Sigmoid colon (tissue), 7 donors: ENCODE data around the gene URB2. TPM values are rescaled to one million over a fixed set of nuclear protein-coding genes. Genes with fewer than 3 reads are reported as not detected.

Experiments used
- DNase-seq: peaks from one replicate; pipeline ENCODE4 v3.0.0-alpha.2; 2019
- H3K27ac ChIP-seq, 4 donors: fragments of 200-600 bp; sonication (generic); one replicate each; pipeline ENCODE4 v1.5.1; 2016 to 2019; ENCODE audit warnings: mild to moderate bottlenecking in 1 of 4
- H3K27me3 ChIP-seq, 3 donors: fragments of 200-600 bp; sonication (generic); one replicate each; pipeline ENCODE4 v1.5.1; 2019; ENCODE audit warnings: mild to moderate bottlenecking in 1 of 3
- H3K36me3 ChIP-seq, 4 donors: fragments of 200-600 bp; sonication (generic); one replicate each; pipeline ENCODE4 v1.5.1; 2016 to 2019
- H3K4me1 ChIP-seq, 4 donors: fragments of 200-600 bp; sonication (generic); one replicate each; pipeline ENCODE4 v1.5.1; 2017 to 2019
- H3K4me3 ChIP-seq, 4 donors: fragments of 200-600 bp; sonication (generic); one replicate each; pipeline ENCODE4 v1.5.1; 2017 to 2019; ENCODE audit warnings: mild to moderate bottlenecking in 2 of 4, moderate library complexity in 1 of 4
- H3K9me3 ChIP-seq, 4 donors: fragments of 200-600 bp in 3 of 4; sonication (generic) in 3 of 4; one replicate each; pipeline versions ENCODE4 v1.5.1 to v1.6.1; 2013 to 2019
- CTCF ChIP-seq, 4 experiments: fragments of 450-650 bp in 3 of 4; fragments of 200-600 bp in 1 of 4; IDR thresholded peaks; one replicate each; pipeline ENCODE4 v1.5.1; 2016 to 2019; ENCODE audit warnings: antibody characterized with exemption in 4 of 4, mild to moderate bottlenecking in 3 of 4, moderate library complexity in 2 of 4
- EP300 ChIP-seq, 4 donors: sonication (generic); formaldehyde crosslinking; IDR thresholded peaks; one replicate each; pipeline ENCODE4 v1.6.1; 2017; ENCODE audit warnings: antibody characterized with exemption in 4 of 4
- POLR2A ChIP-seq, 2 donors: fragments of 450-650 bp; IDR thresholded peaks; one replicate each; pipeline ENCODE4 v1.6.1; 2016; ENCODE audit warnings: antibody characterized with exemption in 2 of 2, mild to moderate bottlenecking in 2 of 2, moderate library complexity in 2 of 2
- POLR2AphosphoS5 ChIP-seq, 4 donors: sonication (generic); formaldehyde crosslinking; IDR thresholded peaks; one replicate each; pipeline ENCODE4 v1.6.1; 2017; ENCODE audit warnings: antibody characterized with exemption in 4 of 4
- WGBS, 2 donors: extraction: QIAGEN DNeasy Blood & Tissue Kit; methylation state at CpG; one replicate each; pipeline ENCODE4 v1.1.7; 2013; 5-methylcytosine and 5-hydroxymethylcytosine counted together
- intact Hi-C: fragments of 100-400 bp; cut with DNase I; formaldehyde crosslinking; loops from one replicate; pipeline ENCODE4 v1.15.1; 2023
- polyA plus RNA-seq, 3 donors: library from polyadenylated mRNA; stranded (reverse); fragments of 200-250 nt; gene quantifications; one replicate each; pipeline ENCODE4 v1.2.3, GENCODE V29; 2013
- total RNA-seq, 4 donors: library from RNA; depleted of rRNA; stranded (reverse); fragments of >200 nt; gene quantifications; one replicate each; pipeline ENCODE4 v1.1.0, GENCODE V29; 2016
- donor health status: healthy with polysubstance abuse.
- donor health status: Bipolar disorder and iron deficiency.
- donor health status: healthy.

The URB2 gene
- total and polyA plus RNA-seq, 7 donors, result 0.60 to 11.7 (median 5.2) TPM

- no peaks in the 10 kb centered on the region for H3K36me3 ChIP-seq
- H3K4me3 ChIP-seq, result no peak overlapping the region
- H3K27ac ChIP-seq, result no peak overlapping the region
- H3K4me1 ChIP-seq, result no peaks in the 10 kb centered on the region
- peaks cover 0 to 5% (median 0%) of the 10 kb centered on the region in 4 donors for H3K9me3 ChIP-seq
- intact Hi-C loops, result no loop called here
- DNase-seq, result no peak
- TF ChIP-seq EP300 (IDR thresholded peaks at IDR 0.05) (no peak), CTCF (IDR thresholded peaks at IDR 0.05) (no peak), POLR2A (IDR thresholded peaks at IDR 0.05) (no peak), POLR2AphosphoS5 (IDR thresholded peaks at IDR 0.05) (no peak)
- 95 to 97% methylated on average over 2 of the region's 2 CpGs for WGBS, 2 donors
- H3K27me3 ChIP-seq, result no peaks in the 10 kb centered on the region
Measured at GRCh38 chr1:229685149-229685548, 59.1 kb downstream of the URB2 start.

GRCh38 chr1:229689273-229689672, 63.2 kb downstream of the URB2 start:
- no peak for DNase-seq
- WGBS, 2 donors, result 95 to 97% methylated on average over 4 of the region's 4 CpGs
- Histone ChIP-seq H3K27me3 (no peaks in the 10 kb centered on the region), H3K36me3 (no peaks in the 10 kb centered on the region), H3K27ac (no peak overlapping the region), H3K9me3 (peaks cover 0 to 5% (median 0%) of the 10 kb centered on the region in 4 donors), H3K4me1 (no peaks in the 10 kb centered on the region), H3K4me3 (no peak overlapping the region)
- TF ChIP-seq CTCF (IDR thresholded peaks at IDR 0.05) (no peak), POLR2AphosphoS5 (IDR thresholded peaks at IDR 0.05) (no peak), EP300 (IDR thresholded peaks at IDR 0.05) (no peak), POLR2A (IDR thresholded peaks at IDR 0.05) (no peak)
- intact Hi-C loops, result no loop called here

- Histone ChIP-seq H3K4me1 (peaks cover 0 to 5% (median 0%) of the 10 kb centered on the region in 4 donors), H3K27me3 (no peaks in the 10 kb centered on the region), H3K9me3 (peaks cover 0 to 4% (median 0%) of the 10 kb centered on the region in 4 donors), H3K36me3 (no peaks in the 10 kb centered on the region), H3K27ac (no peak overlapping the region), H3K4me3 (no peak overlapping the region)
- no peak for DNase-seq
- intact Hi-C loops, result no loop called here
- WGBS, 2 donors, result 81 to 90% methylated on average over 7 of the region's 7 CpGs
- TF ChIP-seq POLR2A (IDR thresholded peaks at IDR 0.05), result no peak
- no peak for TF ChIP-seq EP300 (IDR thresholded peaks at IDR 0.05)
- no peak for TF ChIP-seq POLR2AphosphoS5 (IDR thresholded peaks at IDR 0.05)
- TF ChIP-seq CTCF (IDR thresholded peaks at IDR 0.05), result no peak
Measured at GRCh38 chr1:229689904-229690303, 63.9 kb downstream of the URB2 start.

GRCh38 chr1:229690662-229691061, 64.6 kb downstream of the URB2 start:
- 76 to 80% methylated on average over 1 of the region's 1 CpG for WGBS, 2 donors
- H3K4me1 ChIP-seq, result peaks cover 0 to 7% (median 0%) of the 10 kb centered on the region in 4 donors
- no peaks in the 10 kb centered on the region for H3K9me3 ChIP-seq
- H3K4me3 ChIP-seq, result no peak overlapping the region
- intact Hi-C loops, result no loop called here
- H3K36me3 ChIP-seq, result no peaks in the 10 kb centered on the region
- TF ChIP-seq POLR2A (IDR thresholded peaks at IDR 0.05) (no peak), CTCF (IDR thresholded peaks at IDR 0.05) (no peak), POLR2AphosphoS5 (IDR thresholded peaks at IDR 0.05) (no peak), EP300 (IDR thresholded peaks at IDR 0.05) (no peak)
- DNase-seq, result no peak
- H3K27ac ChIP-seq, result no peak overlapping the region
- no peaks in the 10 kb centered on the region for H3K27me3 ChIP-seq

- no peak for DNase-seq
- 76 to 91% methylated on average over 6 of the region's 6 CpGs for WGBS, 2 donors
- intact Hi-C loops, result no loop called here
Measured at GRCh38 chr1:229691362-229691761, 65.3 kb downstream of the URB2 start.

More at GRCh38 chr1:229691362-229691761, 65.3 kb downstream of the URB2 start:
- Histone ChIP-seq H3K27ac (no peak overlapping the region), H3K9me3 (no peaks in the 10 kb centered on the region), H3K4me1 (peaks cover 0 to 7% (median 0%) of the 10 kb centered on the region in 4 donors), H3K4me3 (no peak overlapping the region), H3K27me3 (no peaks in the 10 kb centered on the region), H3K36me3 (no peaks in the 10 kb centered on the region)
- TF ChIP-seq POLR2AphosphoS5 (IDR thresholded peaks at IDR 0.05), result no peak
- no peak for TF ChIP-seq CTCF (IDR thresholded peaks at IDR 0.05)
- TF ChIP-seq POLR2A (IDR thresholded peaks at IDR 0.05), result no peak
- no peak for TF ChIP-seq EP300 (IDR thresholded peaks at IDR 0.05)
